Measurements from ENCODE around the gene TPTE2. TPM values are rescaled to one million over a fixed set of nuclear protein-coding genes. Genes with fewer than 3 reads are reported as not detected.
"Not testable (repeated sequence)": the region's sequence is repeated elsewhere in the genome, so short reads cannot be mapped to it uniquely, and the experiment has no call there.

Gene TPTE2
- total and polyA plus RNA-seq, 4 donors, result not detected

GRCh38 chr13:19567820-19568534 is 6.6 kb upstream of the TPTE2 start (continued):
- TF ChIP-seq, protein P1, sequence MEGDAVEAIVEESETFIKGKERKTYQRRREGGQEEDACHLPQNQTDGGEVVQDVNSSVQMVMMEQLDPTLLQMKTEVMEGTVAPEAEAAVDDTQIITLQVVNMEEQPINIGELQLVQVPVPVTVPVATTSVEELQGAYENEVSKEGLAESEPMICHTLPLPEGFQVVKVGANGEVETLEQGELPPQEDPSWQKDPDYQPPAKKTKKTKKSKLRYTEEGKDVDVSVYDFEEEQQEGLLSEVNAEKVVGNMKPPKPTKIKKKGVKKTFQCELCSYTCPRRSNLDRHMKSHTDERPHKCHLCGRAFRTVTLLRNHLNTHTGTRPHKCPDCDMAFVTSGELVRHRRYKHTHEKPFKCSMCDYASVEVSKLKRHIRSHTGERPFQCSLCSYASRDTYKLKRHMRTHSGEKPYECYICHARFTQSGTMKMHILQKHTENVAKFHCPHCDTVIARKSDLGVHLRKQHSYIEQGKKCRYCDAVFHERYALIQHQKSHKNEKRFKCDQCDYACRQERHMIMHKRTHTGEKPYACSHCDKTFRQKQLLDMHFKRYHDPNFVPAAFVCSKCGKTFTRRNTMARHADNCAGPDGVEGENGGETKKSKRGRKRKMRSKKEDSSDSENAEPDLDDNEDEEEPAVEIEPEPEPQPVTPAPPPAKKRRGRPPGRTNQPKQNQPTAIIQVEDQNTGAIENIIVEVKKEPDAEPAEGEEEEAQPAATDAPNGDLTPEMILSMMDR (IDR thresholded peaks at IDR 0.05; ENCODE audit: low read depth, low read length, missing input control), result no peak

- no peaks in the 10 kb centered on the region for H3K36me3 ChIP-seq (ENCODE audit: control insufficient read depth in 4 of 4, insufficient read depth in 3 of 4, low read depth in 1 of 4, low read length in 3 of 4)
- H3K4me3 ChIP-seq (ENCODE audit: low read depth in 1 of 3, low read length in 3 of 3), result no peak overlapping the region
- WGBS, result 80% methylated on average over 28 of the region's 28 CpGs
- no peaks in the 10 kb centered on the region for H3K27me3 ChIP-seq (ENCODE audit: control insufficient read depth in 4 of 4, insufficient read depth in 4 of 4, low read length in 3 of 4)
- H3K9ac ChIP-seq (ENCODE audit: low read depth in 1 of 2, low read length in 2 of 2), result no peak overlapping the region
- peaks cover 0 to 2% (median 0%) of the 10 kb centered on the region in 4 donors for H3K4me1 ChIP-seq (ENCODE audit: control insufficient read depth in 4 of 4, insufficient read depth in 4 of 4, low read length in 3 of 4)
- no peak for DNase-seq (ENCODE audit: low spot score)
- no peak overlapping the region for H3K27ac ChIP-seq (ENCODE audit: low read depth in 1 of 2, low read length in 2 of 2)
- TF ChIP-seq TAF1 (conservative IDR thresholded peaks at IDR 0.05), result no peak
- no peak for TF ChIP-seq ZBTB33 (IDR thresholded peaks at IDR 0.05)
- TF ChIP-seq ATF3 (IDR thresholded peaks at IDR 0.05), result no peak
- no peak for TF ChIP-seq FOXA2 (IDR thresholded peaks at IDR 0.05)
- no peak for TF ChIP-seq REST (IDR thresholded peaks at IDR 0.05)
- TF ChIP-seq FOXA1 (IDR thresholded peaks at IDR 0.05), result no peak
- no peak for TF ChIP-seq HNF4G (IDR thresholded peaks at IDR 0.05)
- no peak for TF ChIP-seq YY1 (IDR thresholded peaks at IDR 0.05)
- no peak for TF ChIP-seq GABPA (IDR thresholded peaks at IDR 0.05 in 1 of 2, conservative IDR thresholded peaks at IDR 0.05 in 1 of 2)
- TF ChIP-seq, protein P1 (IDR thresholded peaks at IDR 0.05; ENCODE audit: low read depth, low read length, missing input control), result no peak
- no peak for TF ChIP-seq JUND (IDR thresholded peaks at IDR 0.05)
- TF ChIP-seq, protein P2, sequence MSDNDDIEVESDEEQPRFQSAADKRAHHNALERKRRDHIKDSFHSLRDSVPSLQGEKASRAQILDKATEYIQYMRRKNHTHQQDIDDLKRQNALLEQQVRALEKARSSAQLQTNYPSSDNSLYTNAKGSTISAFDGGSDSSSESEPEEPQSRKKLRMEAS (IDR thresholded peaks at IDR 0.05), result no peak
- TF ChIP-seq RAD21 (IDR thresholded peaks at IDR 0.05), result no peak
- no peak for TF ChIP-seq EGR1 (IDR thresholded peaks at IDR 0.05; ENCODE audit: low read depth in 2 of 2)
- no peaks in the 10 kb centered on the region for H3K9me3 ChIP-seq (ENCODE audit: control insufficient read depth in 4 of 4, low read length in 3 of 4)
Measured at GRCh38 chr13:19561585-19561984, 253 bp upstream of the TPTE2 start.

- H3K9ac ChIP-seq (ENCODE audit: low read depth in 1 of 2, low read length in 2 of 2); DNase-seq (ENCODE audit: low spot score); H3K4me3 ChIP-seq (ENCODE audit: low read depth in 1 of 3, low read length in 3 of 3); H3K36me3 ChIP-seq (ENCODE audit: control insufficient read depth in 4 of 4, insufficient read depth in 3 of 4, low read depth in 1 of 4, low read length in 3 of 4); H3K4me1 ChIP-seq (ENCODE audit: control insufficient read depth in 4 of 4, insufficient read depth in 4 of 4, low read length in 3 of 4); H3K27ac ChIP-seq (ENCODE audit: low read depth in 1 of 2, low read length in 2 of 2); H3K27me3 ChIP-seq (ENCODE audit: control insufficient read depth in 4 of 4, insufficient read depth in 4 of 4, low read length in 3 of 4); H3K9me3 ChIP-seq (ENCODE audit: control insufficient read depth in 4 of 4, low read length in 3 of 4): not testable (repeated sequence)
- 96% methylated on average over 22 of the region's 22 CpGs for WGBS
Measured at GRCh38 chr13:19560672-19561071, 660 bp downstream of the TPTE2 start.

DNA sequence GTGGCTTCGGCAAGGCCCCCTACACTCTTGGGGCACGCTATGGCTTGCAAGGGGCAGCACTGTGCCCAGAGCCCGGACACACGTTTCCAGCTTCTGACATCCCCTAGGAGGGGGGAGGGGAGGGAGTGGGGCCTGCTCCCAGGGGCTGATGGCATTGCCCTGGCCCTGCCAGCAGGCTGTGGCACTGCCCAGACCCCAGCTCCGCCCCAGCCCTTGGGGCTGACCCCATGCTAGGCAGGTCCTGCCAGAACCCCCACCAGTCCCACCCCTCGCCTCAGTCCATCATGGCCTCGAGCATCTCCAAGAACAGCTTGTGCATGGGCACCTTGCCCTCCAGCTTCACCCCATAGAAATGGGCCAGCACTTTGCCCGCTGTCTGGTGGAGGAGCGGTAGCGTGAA is 1.6 kb downstream of the TPTE2 start:
- WGBS, result 95% methylated on average over 3 of the region's 10 CpGs

More for the DNA sequence above, 1.6 kb downstream of the TPTE2 start:
- H3K9ac ChIP-seq (ENCODE audit: low read depth in 1 of 2, low read length in 2 of 2); H3K27ac ChIP-seq (ENCODE audit: low read depth in 1 of 2, low read length in 2 of 2); H3K9me3 ChIP-seq (ENCODE audit: control insufficient read depth in 4 of 4, low read length in 3 of 4); DNase-seq (ENCODE audit: low spot score); H3K27me3 ChIP-seq (ENCODE audit: control insufficient read depth in 4 of 4, insufficient read depth in 4 of 4, low read length in 3 of 4); H3K36me3 ChIP-seq (ENCODE audit: control insufficient read depth in 4 of 4, insufficient read depth in 3 of 4, low read depth in 1 of 4, low read length in 3 of 4); H3K4me1 ChIP-seq (ENCODE audit: control insufficient read depth in 4 of 4, insufficient read depth in 4 of 4, low read length in 3 of 4); H3K4me3 ChIP-seq (ENCODE audit: low read depth in 1 of 3, low read length in 3 of 3): not testable (repeated sequence)

Measured in liver (tissue), 9 donors.